ENCODE data around the gene TMEM213.

DNA sequence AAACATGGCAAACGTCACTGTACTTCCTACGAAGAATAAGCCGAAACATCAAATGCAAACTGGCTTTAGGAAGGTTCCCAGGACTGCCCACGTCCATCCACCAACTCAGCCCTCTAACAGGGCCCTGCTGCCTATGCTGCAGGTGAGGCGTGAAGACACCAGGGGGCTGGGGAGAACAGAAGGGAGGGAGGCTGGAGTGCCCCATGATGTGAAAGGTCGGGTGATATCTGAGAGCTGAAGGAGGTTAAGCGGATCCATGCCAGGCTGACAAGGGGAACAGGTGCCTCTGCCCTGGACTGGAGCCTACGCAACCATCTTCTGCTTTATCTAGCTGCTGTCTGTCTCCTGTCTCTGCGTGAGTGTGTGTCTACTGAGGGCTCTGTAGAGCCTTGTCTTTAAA lies 40.4 kb downstream of the TMEM213 start:
- TF ChIP-seq POLR2A (IDR thresholded peaks at IDR 0.05) = no peak
- TF ChIP-seq, protein P1, sequence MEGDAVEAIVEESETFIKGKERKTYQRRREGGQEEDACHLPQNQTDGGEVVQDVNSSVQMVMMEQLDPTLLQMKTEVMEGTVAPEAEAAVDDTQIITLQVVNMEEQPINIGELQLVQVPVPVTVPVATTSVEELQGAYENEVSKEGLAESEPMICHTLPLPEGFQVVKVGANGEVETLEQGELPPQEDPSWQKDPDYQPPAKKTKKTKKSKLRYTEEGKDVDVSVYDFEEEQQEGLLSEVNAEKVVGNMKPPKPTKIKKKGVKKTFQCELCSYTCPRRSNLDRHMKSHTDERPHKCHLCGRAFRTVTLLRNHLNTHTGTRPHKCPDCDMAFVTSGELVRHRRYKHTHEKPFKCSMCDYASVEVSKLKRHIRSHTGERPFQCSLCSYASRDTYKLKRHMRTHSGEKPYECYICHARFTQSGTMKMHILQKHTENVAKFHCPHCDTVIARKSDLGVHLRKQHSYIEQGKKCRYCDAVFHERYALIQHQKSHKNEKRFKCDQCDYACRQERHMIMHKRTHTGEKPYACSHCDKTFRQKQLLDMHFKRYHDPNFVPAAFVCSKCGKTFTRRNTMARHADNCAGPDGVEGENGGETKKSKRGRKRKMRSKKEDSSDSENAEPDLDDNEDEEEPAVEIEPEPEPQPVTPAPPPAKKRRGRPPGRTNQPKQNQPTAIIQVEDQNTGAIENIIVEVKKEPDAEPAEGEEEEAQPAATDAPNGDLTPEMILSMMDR (IDR thresholded peaks at IDR 0.05) = no peak
